A549 (cell line): ENCODE data around the gene METTL23.

Source experiments
- BHLHE40 ChIP-seq: IDR thresholded peaks from 2 replicates; pipeline ENCODE4 v1.6.1; 2012; ENCODE audit warnings: low read depth, low read length, inconsistent platforms
- CHD2 ChIP-seq: fragments of 150-350 bp; IDR thresholded peaks from 2 replicates; pipeline ENCODE4 v1.6.1; 2014; ENCODE audit warnings: low read length; ENCODE audit not compliant: partially characterized antibody
- CTCF ChIP-seq: fragments of >200 bp; sonication (Bioruptor Twin); formaldehyde crosslinking; IDR thresholded peaks from 3 replicates; pipeline ENCODE4 v1.5.1; 2016
- EHMT2 ChIP-seq: fragments of 200-600 bp; sonication (generic); IDR thresholded peaks from 2 replicates; pipeline ENCODE4 v1.6.1; 2016; ENCODE audit warnings: antibody characterized with exemption, low read depth, mild to moderate bottlenecking, moderate library complexity
- EP300 ChIP-seq, 2 experiments: fragments of >200 bp; sonication (Bioruptor Twin); formaldehyde crosslinking; IDR thresholded peaks; 2 replicates in 1 of 2; 3 replicates in 1 of 2; pipeline ENCODE4 v1.6.1; 2016 to 2017
- FOXS1 ChIP-seq: fragments of 250-450 bp; sonication (Bioruptor Pico); IDR thresholded peaks from 2 replicates; pipeline ENCODE4 v1.5.0; 2020; ENCODE audit warnings: mild to moderate bottlenecking, moderate library complexity
- HOXA7 ChIP-seq: fragments of 250-450 bp; sonication (Bioruptor Pico); IDR thresholded peaks from 2 replicates; pipeline ENCODE4 v1.5.0; 2020; ENCODE audit warnings: mild to moderate bottlenecking, moderate library complexity
- MAFK ChIP-seq: fragments of 450-650 bp; IDR thresholded peaks from 2 replicates; pipeline ENCODE4 v1.6.1; 2014; ENCODE audit not compliant: partially characterized antibody
- MAX ChIP-seq: IDR thresholded peaks from 2 replicates; pipeline ENCODE4 v1.6.1; 2012
- POLR2A ChIP-seq: IDR thresholded peaks from 2 replicates; pipeline ENCODE4 v1.6.1; 2012; ENCODE audit warnings: mild to moderate bottlenecking, low read length
- RAD21 ChIP-seq, 2 experiments: fragments of >200 bp in 1 of 2; sonication (Bioruptor Twin) in 1 of 2; formaldehyde crosslinking in 1 of 2; IDR thresholded peaks in 1 of 2; conservative IDR thresholded peaks in 1 of 2; 2 replicates in 1 of 2; 3 replicates in 1 of 2; pipeline ENCODE4 v1.6.1; 2012 to 2018; ENCODE audit warnings: inconsistent platforms in 1 of 2
- REST ChIP-seq: fragments of 200-600 bp; sonication (generic); IDR thresholded peaks from 2 replicates; pipeline ENCODE4 v1.6.1; 2016; ENCODE audit warnings: antibody characterized with exemption, mild to moderate bottlenecking, moderate library complexity

- no peak for TF ChIP-seq EP300 (IDR thresholded peaks at IDR 0.05)
- no peak for TF ChIP-seq REST
- TF ChIP-seq MAX = no peak
- no peak for TF ChIP-seq CTCF
- no peak for TF ChIP-seq MAFK
- no peak for TF ChIP-seq POLR2A
- TF ChIP-seq CHD2 = no peak
- no peak for TF ChIP-seq FOXS1 (CRISPR knock-in tag)
- no peak for TF ChIP-seq HOXA7
- TF ChIP-seq BHLHE40 = no peak
- TF ChIP-seq RAD21 (conservative IDR thresholded peaks at IDR 0.05 in 1 of 2, IDR thresholded peaks at IDR 0.05 in 1 of 2) = no peak
- TF ChIP-seq EHMT2 = no peak
Measured at GRCh38 chr17:76783146-76783545, 56.5 kb downstream of the METTL23 start.
